ENCODE measurements around the gene SAMD4B. TPM values are rescaled to one million over a fixed set of nuclear protein-coding genes. Genes with fewer than 3 reads are reported as not detected.

Gene SAMD4B
- total and polyA plus RNA-seq, 9 of the 15 experiments (the other 6 are each of a cell fraction or from before 2014, with no cell fraction given), result 3.4 to 90.5 (median 38.0) TPM

GRCh38 chr19:39308531-39309304 is 33.5 kb upstream of the SAMD4B start (continued):
- TF ChIP-seq ATF6 (CRISPR knock-in tag; IDR thresholded peaks at IDR 0.05) (no peak), NR2C1 (IDR thresholded peaks at IDR 0.05) (0 out of 2 replicates have a peak, but pooled peaks have one; percentile 30), NR2C1 (tag; IDR thresholded peaks at IDR 0.05) (no peak), TEAD1 (CRISPR knock-in tag; IDR thresholded peaks at IDR 0.05) (peak in 1 of 2 experiments; percentile 52; a peak in 1 of 4 replicates), KLF16 (IDR thresholded peaks at IDR 0.05) (peak; percentile 63; the same call in 1 of the 2 replicates), LEF1 (IDR thresholded peaks at IDR 0.05) (peak; percentile 60; the same call in 1 of the 2 replicates), MTA3 (IDR thresholded peaks at IDR 0.05; ENCODE audit: borderline replicate concordance) (0 out of 2 replicates have a peak, but pooled peaks have one; percentile 18), RBBP5 (IDR thresholded peaks at IDR 0.05; ENCODE audit: borderline replicate concordance, insufficient read depth, low read length, poor library complexity, severe bottlenecking) (peak; percentile 40), POLR2AphosphoS5 (IDR thresholded peaks at IDR 0.05; ENCODE audit: control insufficient read depth, insufficient read depth, low read depth, low read length) (0 out of 2 replicates have a peak, but pooled peaks have one; percentile 42), MXI1 (IDR thresholded peaks at IDR 0.05; ENCODE audit: low read depth, low read length) (no peak), CREB1 (IDR thresholded peaks at IDR 0.05) (no peak), CREB1 (CRISPR knock-in tag; IDR thresholded peaks at IDR 0.05) (0 out of 2 replicates have a peak, but pooled peaks have one; percentile 36), SMARCA4 (IDR thresholded peaks at IDR 0.05) (peak; percentile 63), CC2D1A (IDR thresholded peaks at IDR 0.05) (0 out of 2 replicates have a peak, but pooled peaks have one; percentile 16), JUND (IDR thresholded peaks at IDR 0.05; ENCODE audit: borderline replicate concordance, low read depth, low read length) (0 out of 2 replicates have a peak, but pooled peaks have one; percentile 3), JUND (tag; IDR thresholded peaks at IDR 0.05; ENCODE audit: borderline replicate concordance, low read depth, low read length) (no peak), NCOA1 (IDR thresholded peaks at IDR 0.05; ENCODE audit: low read depth) (no peak), GTF3C2 (IDR thresholded peaks at IDR 0.05; ENCODE audit: borderline replicate concordance, extremely low read depth, insufficient read length) (peak; percentile 45), MYBL2 (IDR thresholded peaks at IDR 0.05; ENCODE audit: low read depth) (no peak), MYBL2 (CRISPR knock-in tag; IDR thresholded peaks at IDR 0.05; ENCODE audit: borderline replicate concordance) (no peak), PKNOX1 (IDR thresholded peaks at IDR 0.05) (peak; percentile 52), ZNF143 (CRISPR knock-in tag; IDR thresholded peaks at IDR 0.05) (no peak), NCOR1 (IDR thresholded peaks at IDR 0.05) (peak; percentile 62), NEUROD1 (IDR thresholded peaks at IDR 0.05; ENCODE audit: borderline replicate concordance, low read depth, low read length, partially characterized antibody) (no peak)

Measured in K562 (cell line).